AG04449 (cell line): ENCODE data around the gene SLC7A8.

Experiments used
- CTCF ChIA-PET: fragments of 350-600 bp; formaldehyde crosslinking; extraction: SDS; loops from one replicate; lab custom pipeline; 2021; ENCODE audit warnings: antibody characterized with exemption; lab: Yijun Ruan, JAX
- POLR2A ChIA-PET: fragments of 400-600, 350-600 bp; formaldehyde crosslinking; extraction: SDS; loops from one replicate; lab custom pipeline; 2020; ENCODE audit warnings: antibody characterized with exemption, inconsistent platforms; lab: Yijun Ruan, JAX
- DNase-seq: peaks from one replicate; pipeline ENCODE4 v3.0.0-alpha.2; 2010; ENCODE audit warnings: low read depth, low spot score
- H3K4me3 ChIP-seq: 2 replicates; pipeline ENCODE4 v1.5.1; 2011; ENCODE audit warnings: low read depth, mild to moderate bottlenecking, control low read depth, low read length
- CTCF ChIP-seq: IDR thresholded peaks from one replicate; pipeline ENCODE4 v1.5.1; 2011; ENCODE audit warnings: mild to moderate bottlenecking, moderate library complexity, low read length, control low read depth, inconsistent platforms; ENCODE audit not compliant: insufficient read depth; ENCODE audit errors: missing control alignments

SLC7A8 gene

GRCh38 chr14:23125011-23125410 is 58.4 kb downstream of the SLC7A8 start:
- no peak overlapping the region for H3K4me3 ChIP-seq
- no peak for DNase-seq
- ChIA-PET CTCF (interaction anchor here (1.0 to 20.1 kb wide), 9 partner anchors 8 to 197 kb away, joined by 3 to 1439 read pairs (median 3); partner anchors contain the start of gene SLC7A8), POLR2A (no interaction called here)
- no peak for TF ChIP-seq CTCF

- no peak overlapping the region for H3K4me3 ChIP-seq
- DNase-seq = no peak
- ChIA-PET CTCF (interaction anchor here (1.0 to 20.1 kb wide), 8 partner anchors 8 to 197 kb away, joined by 3 to 1439 read pairs (median 3); partner anchors contain the start of gene SLC7A8), POLR2A (no interaction called here)
- TF ChIP-seq CTCF = no peak
These were observed 59.0 kb downstream of the SLC7A8 start for GRCh38 chr14:23124337-23124954.

GRCh38 chr14:23123419-23123818 is 60.0 kb downstream of the SLC7A8 start:
- CTCF ChIA-PET = interaction anchor here (1.0 to 20.1 kb wide), 4 partner anchors 7 to 56 kb away, joined by 3 to 1439 read pairs (median 32); partner anchors contain the start of gene SLC7A8
- DNase-seq = no peak
- TF ChIP-seq CTCF = no peak
- H3K4me3 ChIP-seq = no peak overlapping the region
- POLR2A ChIA-PET = no interaction called here

GRCh38 chr14:23122086-23122485 is 61.4 kb downstream of the SLC7A8 start:
- POLR2A ChIA-PET = interaction anchor here (0.6 kb wide), 1 partner anchor 204 kb away, joined by 3 read pairs; no protein-coding TSS in a partner anchor
- CTCF ChIA-PET = interaction anchor here (0.6 to 20.1 kb wide), 28 partner anchors 8 to 565 kb away, joined by 3 to 1439 read pairs (median 8); partner anchors contain the start of genes ACIN1, RNF212B and SLC7A8
- no peak for TF ChIP-seq CTCF
- DNase-seq = no peak
- H3K4me3 ChIP-seq = no peak overlapping the region

GRCh38 chr14:23121361-23121771 is 62.1 kb downstream of the SLC7A8 start:
- DNase-seq = no peak
- TF ChIP-seq CTCF = no peak
- no peak overlapping the region for H3K4me3 ChIP-seq
- CTCF ChIA-PET = interaction anchor here (0.6 to 20.1 kb wide), 45 partner anchors 9 to 564 kb away, joined by 3 to 1439 read pairs (median 8); partner anchors contain the start of genes ACIN1, PABPN1, RNF212B and SLC7A8
- POLR2A ChIA-PET = interaction anchor here (0.6 to 1.3 kb wide), 2 partner anchors 50 to 205 kb away, joined by 3 to 4 read pairs; no protein-coding TSS in a partner anchor
